Heart left ventricle (tissue), 13 donors: Measurements from ENCODE around the gene APPL2.

Experiments used
- CTCF ChIP-seq, 12 donors: fragments of 200-600 bp; sonication (generic) in 4 of 12; IDR thresholded peaks; one replicate each; pipeline versions ENCODE4 v1.5.0 to v1.8.0; 2018 to 2022; ENCODE audit warnings: antibody characterized with exemption in 12 of 12, mild to moderate bottlenecking in 5 of 12
- POLR2A ChIP-seq, 2 donors: fragments of 450-650 bp; IDR thresholded peaks; one replicate each; pipeline ENCODE4 v1.6.1; 2017; ENCODE audit warnings: antibody characterized with exemption in 2 of 2, mild to moderate bottlenecking in 2 of 2, moderate library complexity in 2 of 2
- donor health status: ischemic (EF 13 %, LVEDD 7.1; RV severe dilation, severe dysfunction).
- donor health status: DM: no; HTN: yes; CAD: no.
- donor health status: DM: no; HTN: no; CAD: no.
- donor health status: ischemic (EF 25% LVEDD 6.9; RV normal size, moderate dysfunction).
- donor health status: ischemic (EF 25% LVEDD 5.7; RV mildly dilated, moderate dysfunction).
- donor health status: ischemic (EF 35%, LVEDD 5.7; RV mildly dilated, moderate dysfunction).
- donor health status: nonischemic (EF 11% LVEDD 7.7; RV severe dilation, severe dysfunction).
- donor health status: DM: yes; HTN: yes; CAD: no.
- donor health status: PGD.
- donor health status: ischemic (EF 29% LVEDD 5.4; RV normal size, mild dysfunction).
- donor health status: nonischemic (EF 23%, LVEDD 6.1; RV moderate dilation, normal function).

GRCh38 chr12:105226219-105226618, 9.8 kb downstream of the APPL2 start:
- TF ChIP-seq CTCF (IDR thresholded peaks at IDR 0.05) (no peak), POLR2A (IDR thresholded peaks at IDR 0.05) (no peak)
